Breast epithelium (tissue), 4 donors: Measurements from ENCODE around the gene TRIM24. TPM values are rescaled to one million over a fixed set of nuclear protein-coding genes. Genes with fewer than 3 reads are reported as not detected.

ENCODE experiments used
- DNase-seq, 2 donors: peaks; one replicate each; pipeline ENCODE4 v3.0.0-alpha.2; 2019; ENCODE audit warnings: low spot score in 2 of 2
- H3K27ac ChIP-seq, 2 donors: fragments of 200-600 bp; sonication (generic) in 1 of 2; one replicate each; pipeline ENCODE4 v1.5.1; 2016 to 2019; ENCODE audit warnings: mild to moderate bottlenecking in 1 of 2
- H3K27me3 ChIP-seq, 2 donors: fragments of 200-600 bp; sonication (generic) in 1 of 2; one replicate each; pipeline versions ENCODE4 v1.5.1 to v1.6.0; 2017 to 2019; ENCODE audit warnings: control low read depth in 1 of 2, mild to moderate bottlenecking in 1 of 2
- H3K36me3 ChIP-seq: fragments of 200-600 bp; one replicate; pipeline ENCODE4 v1.5.1; 2019
- H3K4me1 ChIP-seq, 2 donors: fragments of 200-600 bp; sonication (generic); one replicate each; pipeline ENCODE4 v1.5.1; 2016 to 2019; ENCODE audit warnings: control low read depth in 1 of 2
- H3K4me3 ChIP-seq, 3 donors: fragments of 200-600 bp; sonication (generic); 1 replicate in 2 of 3; 2 replicates in 1 of 3; pipeline ENCODE4 v1.5.1; 2016 to 2019; ENCODE audit warnings: mild to moderate bottlenecking in 3 of 3, moderate library complexity in 2 of 3
- H3K9me3 ChIP-seq, 2 donors: fragments of 200-600 bp; sonication (generic) in 1 of 2; one replicate each; pipeline ENCODE4 v1.5.1; 2016 to 2019; ENCODE audit warnings: control low read depth in 1 of 2
- POLR2A ChIP-seq: fragments of 450-650 bp; IDR thresholded peaks from one replicate; pipeline ENCODE4 v1.6.1; 2016; ENCODE audit warnings: antibody characterized with exemption, mild to moderate bottlenecking, moderate library complexity
- POLR2AphosphoS5 ChIP-seq, 3 donors: sonication (generic); formaldehyde crosslinking; IDR thresholded peaks; one replicate each; pipeline ENCODE4 v1.6.1; 2017; ENCODE audit warnings: antibody characterized with exemption in 3 of 3
- intact Hi-C: fragments of 100-400 bp; cut with DNase I; formaldehyde crosslinking; loops from one replicate; pipeline ENCODE4 v1.15.1; 2023; ENCODE audit warnings: low total_unique reads
- total RNA-seq, 3 donors: library from RNA; depleted of rRNA; stranded (reverse); fragments of >200 nt; gene quantifications; one replicate each; pipeline ENCODE4 v1.1.0, GENCODE V29; 2016
- TF ChIP-seq, protein P1 (sequence below), 3 donors: fragments of 450-650 bp; IDR thresholded peaks; one replicate each; pipeline ENCODE4 v1.5.1; 2016 to 2017; ENCODE audit warnings: antibody characterized with exemption in 3 of 3, mild to moderate bottlenecking in 3 of 3, moderate library complexity in 3 of 3

TRIM24 gene
- total RNA-seq, 3 donors from 2014 or later: 15.0 to 28.1 (median 17.7) TPM

DNA sequence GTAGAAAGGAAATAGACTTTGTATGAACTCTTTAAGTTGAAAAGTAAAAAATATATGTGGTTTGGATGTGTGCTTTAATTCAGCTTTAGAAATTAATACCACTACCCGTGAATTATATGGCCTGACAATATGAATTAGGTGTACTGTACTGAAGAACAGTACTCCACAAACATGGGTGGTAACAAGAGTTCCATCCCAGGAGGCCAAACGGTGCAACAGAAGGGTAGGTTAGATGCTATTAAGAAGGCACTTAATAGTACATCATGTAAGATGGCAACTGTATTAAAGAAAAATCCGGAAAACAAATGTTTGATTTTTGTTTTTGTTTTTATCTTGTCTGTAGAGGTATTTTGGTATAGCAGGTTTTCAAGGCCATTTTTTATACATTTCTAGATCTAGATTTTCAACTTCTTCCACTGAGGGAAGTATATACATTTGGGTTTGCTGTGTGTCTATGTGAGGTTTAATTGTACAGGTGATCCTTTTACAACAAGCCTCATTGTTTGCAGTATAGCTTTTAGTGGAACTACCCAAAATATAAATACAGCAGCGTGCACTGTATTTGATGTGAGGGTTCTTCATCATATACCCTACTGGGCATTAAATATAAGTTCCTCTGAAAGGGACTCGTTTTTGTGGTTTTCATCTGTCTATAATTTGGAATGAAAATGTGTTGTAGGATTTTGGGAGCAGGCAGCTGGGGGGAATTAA is 125.4 kb downstream of the TRIM24 start:
- H3K4me1 ChIP-seq: no peaks in the 10 kb centered on the region
- no peak for TF ChIP-seq POLR2A
- TF ChIP-seq POLR2AphosphoS5 (IDR thresholded peaks at IDR 0.05): no peak
- TF ChIP-seq, protein P1, sequence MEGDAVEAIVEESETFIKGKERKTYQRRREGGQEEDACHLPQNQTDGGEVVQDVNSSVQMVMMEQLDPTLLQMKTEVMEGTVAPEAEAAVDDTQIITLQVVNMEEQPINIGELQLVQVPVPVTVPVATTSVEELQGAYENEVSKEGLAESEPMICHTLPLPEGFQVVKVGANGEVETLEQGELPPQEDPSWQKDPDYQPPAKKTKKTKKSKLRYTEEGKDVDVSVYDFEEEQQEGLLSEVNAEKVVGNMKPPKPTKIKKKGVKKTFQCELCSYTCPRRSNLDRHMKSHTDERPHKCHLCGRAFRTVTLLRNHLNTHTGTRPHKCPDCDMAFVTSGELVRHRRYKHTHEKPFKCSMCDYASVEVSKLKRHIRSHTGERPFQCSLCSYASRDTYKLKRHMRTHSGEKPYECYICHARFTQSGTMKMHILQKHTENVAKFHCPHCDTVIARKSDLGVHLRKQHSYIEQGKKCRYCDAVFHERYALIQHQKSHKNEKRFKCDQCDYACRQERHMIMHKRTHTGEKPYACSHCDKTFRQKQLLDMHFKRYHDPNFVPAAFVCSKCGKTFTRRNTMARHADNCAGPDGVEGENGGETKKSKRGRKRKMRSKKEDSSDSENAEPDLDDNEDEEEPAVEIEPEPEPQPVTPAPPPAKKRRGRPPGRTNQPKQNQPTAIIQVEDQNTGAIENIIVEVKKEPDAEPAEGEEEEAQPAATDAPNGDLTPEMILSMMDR (IDR thresholded peaks at IDR 0.05): no peak
- intact Hi-C loops: no loop called here
- no peaks in the 10 kb centered on the region for H3K9me3 ChIP-seq
- H3K27ac ChIP-seq: no peak overlapping the region
- H3K27me3 ChIP-seq: no peaks in the 10 kb centered on the region
- DNase-seq: no peak
- H3K36me3 ChIP-seq: no peaks in the 10 kb centered on the region
- H3K4me3 ChIP-seq: no peak overlapping the region

DNA sequence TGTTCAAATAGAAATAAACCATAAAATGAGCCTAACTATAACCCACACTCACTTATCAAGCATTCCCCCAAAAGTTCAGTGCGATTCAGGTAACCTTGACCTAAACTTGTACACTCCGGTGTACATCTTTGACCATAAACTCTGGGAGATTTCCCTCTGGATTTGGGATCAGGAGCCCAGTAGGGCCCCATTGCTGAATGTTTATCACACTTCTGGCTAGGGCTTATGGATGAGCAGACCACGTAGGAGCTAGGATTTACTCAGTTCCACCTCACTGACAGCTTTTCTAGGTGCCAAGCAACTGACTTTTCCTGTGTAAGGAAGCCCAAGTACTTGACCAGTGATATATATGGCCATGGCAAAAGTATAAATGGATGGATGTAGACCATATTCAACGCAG is 127.4 kb downstream of the TRIM24 start:
- H3K36me3 ChIP-seq: no peaks in the 10 kb centered on the region
- no peaks in the 10 kb centered on the region for H3K9me3 ChIP-seq
- intact Hi-C loops: no loop called here
- DNase-seq: no peak
- H3K4me3 ChIP-seq: no peak overlapping the region
- TF ChIP-seq POLR2AphosphoS5 (IDR thresholded peaks at IDR 0.05): no peak
- no peak for TF ChIP-seq POLR2A
- TF ChIP-seq, protein P1 (IDR thresholded peaks at IDR 0.05): no peak
- no peak overlapping the region for H3K27ac ChIP-seq
- no peaks in the 10 kb centered on the region for H3K4me1 ChIP-seq
- H3K27me3 ChIP-seq: no peaks in the 10 kb centered on the region

DNA sequence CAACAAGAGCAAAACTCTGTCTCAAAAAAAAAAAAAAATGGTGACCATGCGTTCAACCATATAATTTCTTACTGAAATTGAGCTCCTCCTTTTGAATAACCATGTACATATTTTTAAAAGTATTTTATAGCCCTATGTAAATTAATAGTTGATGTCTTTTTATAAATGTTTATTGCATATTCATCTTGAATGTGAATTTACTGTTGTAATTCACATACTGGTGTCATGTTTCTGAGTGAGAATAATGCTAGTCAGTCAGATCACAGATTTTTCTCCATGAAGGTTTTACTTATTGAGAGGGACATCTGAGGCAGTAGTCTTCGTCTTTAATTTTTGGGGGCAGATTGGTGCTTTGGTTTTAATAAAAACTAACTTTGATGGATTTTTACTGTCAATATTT is 128.9 kb downstream of the TRIM24 start:
- intact Hi-C loops: no loop called here
- no peak overlapping the region for H3K4me3 ChIP-seq
- no peaks in the 10 kb centered on the region for H3K36me3 ChIP-seq
- no peak overlapping the region for H3K27ac ChIP-seq
- no peak for DNase-seq
- no peaks in the 10 kb centered on the region for H3K4me1 ChIP-seq
- no peaks in the 10 kb centered on the region for H3K27me3 ChIP-seq
- no peaks in the 10 kb centered on the region for H3K9me3 ChIP-seq
- TF ChIP-seq POLR2AphosphoS5 (IDR thresholded peaks at IDR 0.05): no peak
- TF ChIP-seq, protein P1 (IDR thresholded peaks at IDR 0.05): no peak
- TF ChIP-seq POLR2A: no peak

DNA sequence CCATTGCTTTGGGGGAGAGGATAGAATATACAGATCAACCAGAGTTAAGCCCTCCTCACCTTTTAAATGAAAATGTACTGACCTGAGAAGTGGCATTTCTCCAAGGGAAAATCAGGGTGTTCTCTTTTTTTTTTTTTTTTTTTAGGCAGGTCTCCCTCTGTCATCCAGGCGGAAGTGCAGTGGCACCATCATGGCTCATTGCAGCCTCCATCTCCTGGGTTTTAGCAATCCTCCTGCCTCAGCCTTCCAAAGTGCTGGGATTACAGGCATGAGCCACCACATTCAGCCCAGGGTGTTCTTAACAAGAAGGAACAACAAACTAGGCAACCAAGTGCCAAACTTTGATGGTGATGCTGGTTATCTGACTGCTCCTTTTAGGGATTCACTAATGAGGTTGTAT is 130.1 kb downstream of the TRIM24 start:
- intact Hi-C loops: no loop called here
- Histone ChIP-seq H3K9me3 (no peaks in the 10 kb centered on the region), H3K4me3 (no peak overlapping the region), H3K27me3 (no peaks in the 10 kb centered on the region), H3K27ac (no peak overlapping the region), H3K36me3 (no peaks in the 10 kb centered on the region), H3K4me1 (no peaks in the 10 kb centered on the region)
- no peak for DNase-seq
- TF ChIP-seq, protein P1 (IDR thresholded peaks at IDR 0.05): no peak
- TF ChIP-seq POLR2A (no peak), POLR2AphosphoS5 (IDR thresholded peaks at IDR 0.05) (no peak)

DNA sequence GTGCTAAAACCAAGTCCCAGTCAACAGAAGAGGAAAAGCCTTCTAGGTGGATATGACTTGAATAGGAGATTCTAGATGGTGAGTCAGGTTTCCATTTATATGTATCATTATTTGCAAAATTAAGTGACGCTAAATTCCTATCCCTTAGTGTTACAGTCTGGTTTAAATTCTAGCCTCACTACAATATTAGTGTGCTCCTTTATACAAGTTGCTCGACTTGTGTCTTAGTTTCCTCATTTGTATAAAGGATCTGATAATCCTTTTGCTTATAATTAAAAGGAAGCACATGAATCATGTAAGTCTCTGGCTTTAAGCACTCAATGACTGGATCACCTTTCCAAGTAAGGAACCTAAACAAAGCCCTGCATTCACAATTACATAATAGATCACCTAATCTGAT is 135.4 kb downstream of the TRIM24 start:
- no peaks in the 10 kb centered on the region for H3K9me3 ChIP-seq
- TF ChIP-seq, protein P1 (IDR thresholded peaks at IDR 0.05): no peak
- TF ChIP-seq POLR2A (no peak), POLR2AphosphoS5 (IDR thresholded peaks at IDR 0.05) (no peak)
- no peak overlapping the region for H3K4me3 ChIP-seq
- H3K27me3 ChIP-seq: no peaks in the 10 kb centered on the region
- H3K27ac ChIP-seq: no peak overlapping the region
- no peak for DNase-seq
- intact Hi-C loops: no loop called here
- H3K36me3 ChIP-seq: no peaks in the 10 kb centered on the region
- no peaks in the 10 kb centered on the region for H3K4me1 ChIP-seq
